ENCODE results near the gene NDUFAF5.
"Not testable (repeated sequence)": the region's sequence is repeated elsewhere in the genome, so short reads cannot be mapped to it uniquely, and the experiment has no call there.

NDUFAF5 gene

GRCh38 chr20:13784893-13785715, at the start of gene NDUFAF5, which contains the start of gene ESF1:
Gene NDUFAF5 (plus strand): TSS chr20:13785028. CDS start chr20:13785069, 41 bp downstream.
Gene ESF1 (minus strand): TSS chr20:13784919. CDS start chr20:13783140, 1,779 bp downstream.
- no peak for TF ChIP-seq CTCF (IDR thresholded peaks at IDR 0.05; ENCODE audit: insufficient read depth, low read depth, low read length, missing control alignments)
- peak within 1 kb of the TSS; percentile 90 for H3K4me3 ChIP-seq (ENCODE audit: low read length)
- DNase-seq (ENCODE audit: low read depth): peak; percentile 97

GRCh38 chr20:13735826-13736225, 49.0 kb upstream of the NDUFAF5 start:
- DNase-seq (ENCODE audit: low read depth): no peak
- H3K4me3 ChIP-seq (ENCODE audit: low read length): no peak overlapping the region

GRCh38 chr20:13736436-13737191, 48.2 kb upstream of the NDUFAF5 start:
- H3K4me3 ChIP-seq (ENCODE audit: low read length): no peak overlapping the region
- no peak for DNase-seq (ENCODE audit: low read depth)
- no peak for TF ChIP-seq CTCF (IDR thresholded peaks at IDR 0.05; ENCODE audit: insufficient read depth, low read depth, low read length, missing control alignments)

More at GRCh38 chr20:13735826-13736225, 49.0 kb upstream of the NDUFAF5 start:
- TF ChIP-seq CTCF (IDR thresholded peaks at IDR 0.05; ENCODE audit: insufficient read depth, low read depth, low read length, missing control alignments): no peak

- H3K4me3 ChIP-seq (ENCODE audit: low read length); DNase-seq (ENCODE audit: low read depth): not testable (repeated sequence)
These were observed 46.6 kb upstream of the NDUFAF5 start for GRCh38 chr20:13738187-13738586.

- DNase-seq (ENCODE audit: low read depth): no peak
- no peak overlapping the region for H3K4me3 ChIP-seq (ENCODE audit: low read length)
- TF ChIP-seq CTCF (IDR thresholded peaks at IDR 0.05; ENCODE audit: insufficient read depth, low read depth, low read length, missing control alignments): no peak
These were observed 44.8 kb upstream of the NDUFAF5 start for GRCh38 chr20:13739731-13740649.

- no peak for TF ChIP-seq CTCF (IDR thresholded peaks at IDR 0.05; ENCODE audit: insufficient read depth, low read depth, low read length, missing control alignments)
- H3K4me3 ChIP-seq (ENCODE audit: low read length): no peak overlapping the region
- DNase-seq (ENCODE audit: low read depth): no peak
These were observed 42.9 kb upstream of the NDUFAF5 start for GRCh38 chr20:13741879-13742278.
